ENCODE results near the gene C1QTNF7. TPM values are rescaled to one million over a fixed set of nuclear protein-coding genes. Genes with fewer than 3 reads are reported as not detected.

Gene C1QTNF7
- total RNA-seq, 1 donor from 2014 or later: not detected

DNA sequence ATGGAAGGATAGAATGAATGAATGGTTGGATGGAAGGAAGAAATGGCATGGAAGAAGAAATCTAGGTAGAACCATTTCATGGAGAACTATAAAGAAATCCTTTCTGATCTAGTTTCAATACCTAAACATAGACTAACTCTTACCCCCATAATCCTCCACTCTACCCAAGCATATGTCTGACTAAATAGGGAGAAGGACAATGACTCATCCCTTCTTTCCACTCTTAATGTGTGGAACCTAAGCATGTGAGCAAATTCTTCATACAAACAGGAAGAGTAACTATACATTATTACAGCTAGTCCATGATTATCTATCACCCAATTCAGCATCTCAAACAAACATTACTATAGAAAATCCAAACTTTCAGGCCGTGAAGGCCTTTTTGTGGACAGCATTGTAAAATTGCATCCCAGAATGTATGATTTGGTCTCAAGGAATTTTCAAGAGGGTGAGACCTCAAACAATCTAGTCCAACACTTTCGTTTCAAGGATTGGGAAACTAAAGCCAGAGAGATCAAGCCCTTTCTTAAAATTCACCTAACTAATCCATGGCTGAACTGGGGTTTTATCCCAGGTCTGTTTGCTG, 11.2 kb downstream of the C1QTNF7 start:
- Mint-ChIP-seq H3K36me3 (ENCODE audit: unreplicated experiment) (no peaks in the 10 kb centered on the region), H3K27me3 (ENCODE audit: unreplicated experiment) (no peaks in the 10 kb centered on the region), H3K27ac (ENCODE audit: unreplicated experiment) (no peak overlapping the region), H3K4me1 (ENCODE audit: low read depth, unreplicated experiment) (no peaks in the 10 kb centered on the region), H3K4me3 (ENCODE audit: unreplicated experiment) (no peak overlapping the region), H3K9me3 (ENCODE audit: unreplicated experiment) (no peaks in the 10 kb centered on the region)
- TF ChIP-seq, protein P1, sequence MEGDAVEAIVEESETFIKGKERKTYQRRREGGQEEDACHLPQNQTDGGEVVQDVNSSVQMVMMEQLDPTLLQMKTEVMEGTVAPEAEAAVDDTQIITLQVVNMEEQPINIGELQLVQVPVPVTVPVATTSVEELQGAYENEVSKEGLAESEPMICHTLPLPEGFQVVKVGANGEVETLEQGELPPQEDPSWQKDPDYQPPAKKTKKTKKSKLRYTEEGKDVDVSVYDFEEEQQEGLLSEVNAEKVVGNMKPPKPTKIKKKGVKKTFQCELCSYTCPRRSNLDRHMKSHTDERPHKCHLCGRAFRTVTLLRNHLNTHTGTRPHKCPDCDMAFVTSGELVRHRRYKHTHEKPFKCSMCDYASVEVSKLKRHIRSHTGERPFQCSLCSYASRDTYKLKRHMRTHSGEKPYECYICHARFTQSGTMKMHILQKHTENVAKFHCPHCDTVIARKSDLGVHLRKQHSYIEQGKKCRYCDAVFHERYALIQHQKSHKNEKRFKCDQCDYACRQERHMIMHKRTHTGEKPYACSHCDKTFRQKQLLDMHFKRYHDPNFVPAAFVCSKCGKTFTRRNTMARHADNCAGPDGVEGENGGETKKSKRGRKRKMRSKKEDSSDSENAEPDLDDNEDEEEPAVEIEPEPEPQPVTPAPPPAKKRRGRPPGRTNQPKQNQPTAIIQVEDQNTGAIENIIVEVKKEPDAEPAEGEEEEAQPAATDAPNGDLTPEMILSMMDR (IDR thresholded peaks at IDR 0.05; ENCODE audit: partially characterized antibody, unreplicated experiment): no peak
- no peak for DNase-seq

GRCh38 chr4:15443371-15444160, 15.7 kb downstream of the C1QTNF7 start:
- DNase-seq: no peak
- TF ChIP-seq, protein P1 (IDR thresholded peaks at IDR 0.05; ENCODE audit: partially characterized antibody, unreplicated experiment): no peak
- Mint-ChIP-seq H3K27ac (ENCODE audit: unreplicated experiment) (no peak overlapping the region), H3K27me3 (ENCODE audit: unreplicated experiment) (no peaks in the 10 kb centered on the region), H3K36me3 (ENCODE audit: unreplicated experiment) (no peaks in the 10 kb centered on the region), H3K4me3 (ENCODE audit: unreplicated experiment) (no peak overlapping the region), H3K9me3 (ENCODE audit: unreplicated experiment) (no peaks in the 10 kb centered on the region), H3K4me1 (ENCODE audit: low read depth, unreplicated experiment) (no peaks in the 10 kb centered on the region)

GRCh38 chr4:15444276-15444675, 16.4 kb downstream of the C1QTNF7 start:
- Mint-ChIP-seq H3K36me3 (ENCODE audit: unreplicated experiment) (no peaks in the 10 kb centered on the region), H3K4me3 (ENCODE audit: unreplicated experiment) (no peak overlapping the region), H3K27ac (ENCODE audit: unreplicated experiment) (no peak overlapping the region), H3K9me3 (ENCODE audit: unreplicated experiment) (no peaks in the 10 kb centered on the region), H3K27me3 (ENCODE audit: unreplicated experiment) (no peaks in the 10 kb centered on the region), H3K4me1 (ENCODE audit: low read depth, unreplicated experiment) (no peaks in the 10 kb centered on the region)
- TF ChIP-seq, protein P1 (IDR thresholded peaks at IDR 0.05; ENCODE audit: partially characterized antibody, unreplicated experiment): no peak
- no peak for DNase-seq

GRCh38 chr4:15444879-15445547, 17.2 kb downstream of the C1QTNF7 start:
- Mint-ChIP-seq H3K9me3 (ENCODE audit: unreplicated experiment) (no peaks in the 10 kb centered on the region), H3K27ac (ENCODE audit: unreplicated experiment) (no peak overlapping the region), H3K4me1 (ENCODE audit: low read depth, unreplicated experiment) (no peaks in the 10 kb centered on the region), H3K27me3 (ENCODE audit: unreplicated experiment) (no peaks in the 10 kb centered on the region), H3K36me3 (ENCODE audit: unreplicated experiment) (no peaks in the 10 kb centered on the region), H3K4me3 (ENCODE audit: unreplicated experiment) (no peak overlapping the region)
- TF ChIP-seq, protein P1 (IDR thresholded peaks at IDR 0.05; ENCODE audit: partially characterized antibody, unreplicated experiment): no peak
- DNase-seq: no peak

All from glutamatergic neuron (in vitro differentiated cells).